Uterus (tissue), 4 donors: Measurements from ENCODE around the gene RASL10A. TPM values are rescaled to one million over a fixed set of nuclear protein-coding genes. Genes with fewer than 3 reads are reported as not detected.

Experiments
- DNase-seq, 2 donors: peaks; one replicate each; pipeline ENCODE4 v3.0.0-alpha.2; 2019 to 2020
- H3K27ac ChIP-seq, 2 donors: fragments of 200-600 bp; sonication (generic); 1 replicate in 1 of 2; 2 replicates in 1 of 2; pipeline ENCODE4 v1.5.1; 2016 to 2018
- H3K27me3 ChIP-seq, 2 donors: fragments of 200-600 bp; sonication (generic); one replicate each; pipeline ENCODE4 v1.5.1; 2018 to 2019; ENCODE audit warnings: control low read depth in 1 of 2
- H3K36me3 ChIP-seq, 2 donors: fragments of 200-600 bp; sonication (generic); one replicate each; pipeline ENCODE4 v1.5.1; 2019; ENCODE audit warnings: control low read depth in 1 of 2
- H3K4me1 ChIP-seq, 2 donors: fragments of 200-600 bp; sonication (generic); one replicate each; pipeline ENCODE4 v1.5.1; 2018 to 2019; ENCODE audit warnings: control low read depth in 1 of 2
- H3K4me3 ChIP-seq, 2 donors: fragments of 200-600 bp; sonication (generic); 1 replicate in 1 of 2; 2 replicates in 1 of 2; pipeline ENCODE4 v1.5.1; 2018 to 2019; ENCODE audit warnings: mild to moderate bottlenecking in 1 of 2
- H3K9me3 ChIP-seq, 2 donors: fragments of 200-600 bp; sonication (generic); one replicate each; pipeline ENCODE4 v1.5.1; 2019; ENCODE audit warnings: control low read depth in 1 of 2
- CTCF ChIP-seq, 4 experiments: fragments of 200-600 bp in 2 of 4; fragments of 450-650 bp in 2 of 4; sonication (generic) in 2 of 4; IDR thresholded peaks; one replicate each; pipeline ENCODE4 v1.5.1; 2016 to 2019; ENCODE audit warnings: antibody characterized with exemption in 4 of 4, mild to moderate bottlenecking in 2 of 4, moderate library complexity in 1 of 4
- POLR2A ChIP-seq, 2 donors: fragments of 450-650 bp; IDR thresholded peaks; one replicate each; pipeline ENCODE4 v1.6.1; 2016; ENCODE audit warnings: antibody characterized with exemption in 2 of 2, mild to moderate bottlenecking in 1 of 2, moderate library complexity in 1 of 2
- intact Hi-C: fragments of 100-400 bp; cut with DNase I; formaldehyde crosslinking; loops from one replicate; pipeline ENCODE4 v1.15.1; 2023; ENCODE audit warnings: low total_unique reads
- total RNA-seq, 4 donors: library from RNA; depleted of rRNA in 3 of 4; stranded (reverse); fragments of >200 nt in 3 of 4; gene quantifications; one replicate each; pipeline versions ENCODE4 v1.1.0 to v1.2.4, GENCODE V29; 2014 to 2023
- donor health status: DM: yes; HTN: yes; CAD: no.

Gene RASL10A
- total RNA-seq, 4 donors from 2014 or later: 0.35 to 3.2 (median 0.79) TPM; not detected in 1

- Histone ChIP-seq H3K9me3 (no peaks in the 10 kb centered on the region), H3K36me3 (no peaks in the 10 kb centered on the region), H3K27ac (peak overlapping the region; percentile 78 to 80), H3K4me1 (peaks cover 7 to 20% of the 10 kb centered on the region in 2 donors), H3K27me3 (no peaks in the 10 kb centered on the region), H3K4me3 (no peak overlapping the region)
- intact Hi-C loops: no loop called here
- no peak for TF ChIP-seq POLR2A (IDR thresholded peaks at IDR 0.05)
- TF ChIP-seq CTCF (IDR thresholded peaks at IDR 0.05): no peak
- DNase-seq: peak in 1 of 2 donors; percentile 46
Observed at GRCh38 chr22:29305836-29306174, 9.7 kb downstream of the RASL10A start.

GRCh38 chr22:29302681-29303465, 12.6 kb downstream of the RASL10A start:
- H3K27ac ChIP-seq: no peak overlapping the region

GRCh38 chr22:29302402-29302680, 13.2 kb downstream of the RASL10A start:
- H3K36me3 ChIP-seq: no peaks in the 10 kb centered on the region
- no peaks in the 10 kb centered on the region for H3K27me3 ChIP-seq
- H3K4me3 ChIP-seq: no peak overlapping the region
- no peaks in the 10 kb centered on the region for H3K4me1 ChIP-seq
- DNase-seq: no peak
- no peaks in the 10 kb centered on the region for H3K9me3 ChIP-seq
- TF ChIP-seq POLR2A (IDR thresholded peaks at IDR 0.05) (no peak), CTCF (IDR thresholded peaks at IDR 0.05) (no peak)
- H3K27ac ChIP-seq: no peak overlapping the region
- intact Hi-C loops: no loop called here

More at GRCh38 chr22:29302681-29303465, 12.6 kb downstream of the RASL10A start:
- Histone ChIP-seq H3K9me3 (no peaks in the 10 kb centered on the region), H3K4me3 (no peak overlapping the region), H3K4me1 (peaks cover 0 to 4% of the 10 kb centered on the region in 2 donors), H3K27me3 (no peaks in the 10 kb centered on the region), H3K36me3 (no peaks in the 10 kb centered on the region)
- intact Hi-C loops: no loop called here
- TF ChIP-seq CTCF (IDR thresholded peaks at IDR 0.05): no peak
- no peak for TF ChIP-seq POLR2A (IDR thresholded peaks at IDR 0.05)
- DNase-seq: no peak

GRCh38 chr22:29301716-29302401, 13.6 kb downstream of the RASL10A start:
- no peaks in the 10 kb centered on the region for H3K27me3 ChIP-seq
- no peak overlapping the region for H3K27ac ChIP-seq
- no peak for DNase-seq
- intact Hi-C loops: no loop called here
- no peaks in the 10 kb centered on the region for H3K9me3 ChIP-seq
- no peaks in the 10 kb centered on the region for H3K36me3 ChIP-seq
- TF ChIP-seq CTCF (IDR thresholded peaks at IDR 0.05): no peak
- TF ChIP-seq POLR2A (IDR thresholded peaks at IDR 0.05): no peak
- H3K4me1 ChIP-seq: no peaks in the 10 kb centered on the region
- no peak overlapping the region for H3K4me3 ChIP-seq

GRCh38 chr22:29300807-29301601, 14.5 kb downstream of the RASL10A start:
- no peaks in the 10 kb centered on the region for H3K27me3 ChIP-seq
- H3K9me3 ChIP-seq: no peaks in the 10 kb centered on the region
- TF ChIP-seq CTCF (IDR thresholded peaks at IDR 0.05): no peak
- no peak for TF ChIP-seq POLR2A (IDR thresholded peaks at IDR 0.05)
- H3K36me3 ChIP-seq: no peaks in the 10 kb centered on the region
- H3K4me1 ChIP-seq: no peaks in the 10 kb centered on the region
- no peak for DNase-seq
- H3K4me3 ChIP-seq: no peak overlapping the region
- intact Hi-C loops: no loop called here
- H3K27ac ChIP-seq: no peak overlapping the region
